ENCODE measurements around the gene BICRA.
"Not testable (repeated sequence)": the region's sequence is repeated elsewhere in the genome, so short reads cannot be mapped to it uniquely, and the experiment has no call there.

BICRA gene

DNA sequence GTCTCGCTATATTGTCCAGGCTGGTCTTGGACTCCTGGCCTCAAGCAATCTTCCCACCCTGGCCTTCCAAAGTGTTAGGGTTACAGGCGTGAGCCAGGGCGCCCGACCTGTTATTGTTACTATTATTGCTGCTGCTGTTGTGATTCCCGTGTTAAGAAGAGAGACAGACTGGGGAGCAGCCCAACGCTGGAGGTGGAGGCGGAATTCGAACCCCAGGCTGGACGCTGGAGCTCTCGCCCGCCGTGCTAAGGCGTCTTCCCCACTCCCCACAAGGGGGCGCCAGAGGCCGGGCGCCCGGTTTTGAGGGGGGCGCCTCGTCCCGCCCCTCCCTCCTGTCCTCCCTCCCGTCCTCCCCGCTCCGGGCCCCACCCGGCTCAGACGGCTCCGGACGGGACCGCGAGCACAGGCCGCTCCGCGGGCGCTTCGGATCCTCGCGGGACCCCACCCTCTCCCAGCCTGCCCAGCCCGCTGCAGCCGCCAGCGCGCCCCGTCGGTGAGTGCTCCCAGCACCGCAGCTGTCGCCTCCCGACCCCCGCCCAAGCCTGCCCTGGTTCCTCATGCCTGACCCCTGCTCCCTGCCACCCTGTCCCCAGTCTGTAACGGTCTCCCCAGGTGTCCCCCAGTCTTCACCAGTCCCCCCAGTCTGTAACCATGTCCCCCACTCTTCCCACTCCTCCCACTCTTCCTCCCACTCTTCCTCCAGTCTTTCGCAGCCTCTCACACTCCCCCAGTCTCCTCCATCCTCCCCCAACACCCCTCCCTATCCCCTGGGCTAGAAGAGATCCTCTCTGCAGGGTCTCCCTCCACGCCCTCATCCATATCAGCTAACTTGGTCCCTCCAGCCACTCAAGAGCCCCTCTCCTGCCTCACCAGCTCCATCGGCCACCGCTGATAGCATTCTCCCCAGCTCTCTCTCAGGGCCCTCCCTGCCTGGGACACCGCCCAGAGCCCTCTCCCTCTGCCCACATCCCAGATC is 104.4 kb downstream of the BICRA start, which contains the start of gene EHD2:
Gene EHD2, plus strand, starts transcription at position 377 of the 976 bp plus-strand sequence. CDS start 3,191 bp downstream, outside the sequence.
- no peaks in the 10 kb centered on the region for H3K4me1 ChIP-seq (ENCODE audit: control insufficient read depth, insufficient read depth, low read length)
- H3K36me3 ChIP-seq (ENCODE audit: control insufficient read depth, insufficient read depth, low read length), result no peaks in the 10 kb centered on the region
- no peak within 1 kb of the TSS for H3K27ac ChIP-seq (ENCODE audit: insufficient read depth, low read depth, low read length, poor library complexity, severe bottlenecking)
- 11% methylated on average over 52 of the region's 52 CpGs for WGBS, 2 experiments
- H3K4me3 ChIP-seq (ENCODE audit: insufficient read depth, low read depth, low read length), result peak within 1 kb of the TSS; percentile 45
- no peaks in the 10 kb centered on the region for H3K27me3 ChIP-seq (ENCODE audit: control insufficient read depth, insufficient read depth, low read length, poor library complexity, severe bottlenecking)
- H3K9me3 ChIP-seq (ENCODE audit: control insufficient read depth, low read length), result no peaks in the 10 kb centered on the region

GRCh38 chr19:47714339-47714738 is 105.4 kb downstream of the BICRA start:
- no peak overlapping the region for H3K27ac ChIP-seq (ENCODE audit: insufficient read depth, low read depth, low read length, poor library complexity, severe bottlenecking)
- no peaks in the 10 kb centered on the region for H3K4me1 ChIP-seq (ENCODE audit: control insufficient read depth, insufficient read depth, low read length)
- no peak overlapping the region for H3K4me3 ChIP-seq (ENCODE audit: insufficient read depth, low read depth, low read length)
- no peaks in the 10 kb centered on the region for H3K9me3 ChIP-seq (ENCODE audit: control insufficient read depth, low read length)
- WGBS, 2 experiments, result 88 to 94% methylated on average over 4 of the region's 4 CpGs
- H3K27me3 ChIP-seq (ENCODE audit: control insufficient read depth, insufficient read depth, low read length, poor library complexity, severe bottlenecking), result no peaks in the 10 kb centered on the region
- no peaks in the 10 kb centered on the region for H3K36me3 ChIP-seq (ENCODE audit: control insufficient read depth, insufficient read depth, low read length)

GRCh38 chr19:47714855-47715254 is 105.9 kb downstream of the BICRA start:
- not testable (repeated sequence) for H3K27me3 ChIP-seq (ENCODE audit: control insufficient read depth, insufficient read depth, low read length, poor library complexity, severe bottlenecking); H3K27ac ChIP-seq (ENCODE audit: insufficient read depth, low read depth, low read length, poor library complexity, severe bottlenecking); H3K36me3 ChIP-seq (ENCODE audit: control insufficient read depth, insufficient read depth, low read length); H3K9me3 ChIP-seq (ENCODE audit: control insufficient read depth, low read length); H3K4me3 ChIP-seq (ENCODE audit: insufficient read depth, low read depth, low read length); H3K4me1 ChIP-seq (ENCODE audit: control insufficient read depth, insufficient read depth, low read length)

DNA sequence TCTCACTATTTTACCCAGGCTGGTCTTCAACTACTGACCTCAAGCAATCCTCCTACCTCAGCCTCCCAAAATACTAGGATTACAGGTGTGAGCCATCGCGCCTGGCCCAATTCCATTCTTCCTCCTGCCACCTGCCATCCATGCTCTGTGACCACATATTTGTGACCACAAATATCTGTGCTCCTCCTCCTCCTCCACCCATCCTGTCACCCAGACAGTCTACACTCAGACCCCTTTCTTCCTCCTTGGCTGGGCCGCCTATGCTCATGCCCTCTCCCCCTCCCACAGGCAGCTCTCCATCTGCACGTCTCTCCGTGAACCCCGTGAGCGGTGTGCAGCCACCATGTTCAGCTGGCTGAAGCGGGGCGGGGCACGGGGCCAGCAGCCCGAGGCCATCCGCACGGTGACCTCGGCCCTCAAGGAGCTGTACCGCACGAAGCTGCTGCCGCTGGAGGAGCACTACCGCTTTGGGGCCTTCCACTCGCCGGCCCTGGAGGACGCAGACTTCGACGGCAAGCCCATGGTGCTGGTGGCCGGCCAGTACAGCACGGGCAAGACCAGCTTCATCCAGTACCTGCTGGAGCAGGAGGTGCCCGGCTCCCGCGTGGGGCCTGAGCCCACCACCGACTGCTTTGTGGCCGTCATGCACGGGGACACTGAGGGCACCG is 107.5 kb downstream of the BICRA start:
- WGBS, 2 experiments, result 92 to 93% methylated on average over 32 of the region's 32 CpGs
- Histone ChIP-seq H3K4me1 (ENCODE audit: control insufficient read depth, insufficient read depth, low read length) (no peaks in the 10 kb centered on the region), H3K27ac (ENCODE audit: insufficient read depth, low read depth, low read length, poor library complexity, severe bottlenecking) (no peak overlapping the region), H3K4me3 (ENCODE audit: insufficient read depth, low read depth, low read length) (no peak overlapping the region), H3K9me3 (ENCODE audit: control insufficient read depth, low read length) (no peaks in the 10 kb centered on the region), H3K27me3 (ENCODE audit: control insufficient read depth, insufficient read depth, low read length, poor library complexity, severe bottlenecking) (no peaks in the 10 kb centered on the region), H3K36me3 (ENCODE audit: control insufficient read depth, insufficient read depth, low read length) (no peaks in the 10 kb centered on the region)

- H3K27ac ChIP-seq (ENCODE audit: insufficient read depth, low read depth, low read length, poor library complexity, severe bottlenecking); H3K36me3 ChIP-seq (ENCODE audit: control insufficient read depth, insufficient read depth, low read length); H3K9me3 ChIP-seq (ENCODE audit: control insufficient read depth, low read length); H3K4me3 ChIP-seq (ENCODE audit: insufficient read depth, low read depth, low read length); H3K4me1 ChIP-seq (ENCODE audit: control insufficient read depth, insufficient read depth, low read length); H3K27me3 ChIP-seq (ENCODE audit: control insufficient read depth, insufficient read depth, low read length, poor library complexity, severe bottlenecking): not testable (repeated sequence)
- 84 to 88% methylated on average over 11 of the region's 11 CpGs for WGBS, 2 experiments
These were observed 109.6 kb downstream of the BICRA start for GRCh38 chr19:47718415-47719046.

DNA sequence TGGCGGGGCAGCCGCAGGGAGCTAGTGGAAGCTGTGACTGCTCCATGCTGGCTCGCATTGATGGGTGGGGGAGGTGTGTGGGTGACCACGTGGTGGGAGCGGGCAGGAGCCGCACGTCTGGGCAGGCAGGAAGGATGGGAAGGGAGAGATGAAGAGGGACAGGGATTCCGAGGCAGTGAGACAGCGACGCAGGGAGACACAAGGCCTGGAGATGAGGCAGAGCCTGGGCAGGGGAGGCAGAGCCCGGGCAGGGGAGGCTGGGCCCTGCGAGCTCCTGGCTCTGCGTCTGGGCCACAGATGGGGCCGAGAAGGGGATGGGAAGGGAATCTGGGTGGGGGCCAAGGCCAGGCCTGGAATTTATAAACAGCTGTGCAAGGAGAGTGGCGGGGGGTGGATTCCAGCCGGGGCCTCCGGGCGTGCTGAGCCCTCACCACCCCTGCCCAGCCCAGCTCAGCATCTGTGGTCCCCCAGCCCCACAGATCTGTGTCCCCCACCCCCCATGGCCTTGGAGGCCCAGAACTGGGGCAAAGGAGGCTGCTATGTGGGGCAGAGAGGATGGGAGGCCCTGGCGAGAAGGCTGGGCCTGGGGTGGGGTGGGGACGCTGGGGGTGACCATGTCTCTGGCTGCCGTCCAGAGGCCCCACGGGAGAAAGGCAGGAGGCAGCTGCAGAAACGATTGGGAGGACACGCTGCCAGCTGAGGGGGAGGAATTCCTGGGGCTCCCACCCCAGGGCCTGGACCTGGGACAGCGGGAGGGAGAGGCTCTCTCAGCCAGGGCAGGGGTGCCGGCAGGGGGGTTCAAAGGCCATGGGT is 110.3 kb downstream of the BICRA start:
- Histone ChIP-seq H3K4me3 (ENCODE audit: insufficient read depth, low read depth, low read length) (no peak overlapping the region), H3K27ac (ENCODE audit: insufficient read depth, low read depth, low read length, poor library complexity, severe bottlenecking) (no peak overlapping the region), H3K36me3 (ENCODE audit: control insufficient read depth, insufficient read depth, low read length) (no peaks in the 10 kb centered on the region), H3K27me3 (ENCODE audit: control insufficient read depth, insufficient read depth, low read length, poor library complexity, severe bottlenecking) (no peaks in the 10 kb centered on the region), H3K9me3 (ENCODE audit: control insufficient read depth, low read length) (no peaks in the 10 kb centered on the region), H3K4me1 (ENCODE audit: control insufficient read depth, insufficient read depth, low read length) (no peaks in the 10 kb centered on the region)
- WGBS, 2 experiments, result 65 to 69% methylated on average over 26 of the region's 26 CpGs

DNA sequence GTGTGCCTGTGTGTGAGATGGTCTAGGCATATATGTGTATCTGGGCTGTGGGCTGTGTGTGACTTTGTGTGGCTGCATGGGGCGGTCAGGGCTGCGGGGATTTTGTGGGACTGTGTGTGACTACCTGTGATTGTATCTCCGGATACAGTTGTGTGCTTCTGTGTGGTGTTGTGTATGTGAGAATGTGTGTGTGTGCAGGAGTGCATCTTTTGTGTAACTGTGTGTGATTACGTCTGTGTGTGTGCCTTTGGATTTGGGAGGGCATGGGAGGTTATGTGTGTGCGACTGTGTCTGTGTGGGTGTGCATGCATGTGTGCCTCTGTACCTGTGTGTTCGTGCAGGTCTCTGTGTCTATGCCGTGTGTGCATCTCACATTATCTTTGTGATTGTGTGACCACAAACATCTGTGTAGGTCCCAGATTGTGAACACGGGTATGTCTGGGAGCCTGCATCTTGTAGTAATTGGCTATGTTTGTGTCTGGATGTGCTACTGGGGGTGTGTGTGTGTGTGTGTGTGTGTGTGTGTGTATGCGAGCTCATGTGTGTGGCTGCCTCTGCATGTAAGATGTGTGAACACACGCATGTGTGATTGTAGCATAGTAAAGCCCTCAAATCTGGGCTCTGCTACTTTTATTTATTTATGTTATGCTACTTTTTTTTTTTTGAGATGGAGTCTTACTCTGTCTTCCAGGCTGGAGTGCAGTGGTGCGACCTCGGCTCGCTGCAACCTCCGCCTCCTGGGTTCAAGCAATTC is 111.9 kb downstream of the BICRA start:
- 94% methylated on average over 14 of the region's 14 CpGs for WGBS, 2 experiments
- H3K4me1 ChIP-seq (ENCODE audit: control insufficient read depth, insufficient read depth, low read length), result no peaks in the 10 kb centered on the region
- H3K36me3 ChIP-seq (ENCODE audit: control insufficient read depth, insufficient read depth, low read length), result no peaks in the 10 kb centered on the region
- no peaks in the 10 kb centered on the region for H3K27me3 ChIP-seq (ENCODE audit: control insufficient read depth, insufficient read depth, low read length, poor library complexity, severe bottlenecking)
- H3K9me3 ChIP-seq (ENCODE audit: control insufficient read depth, low read length), result no peaks in the 10 kb centered on the region
- H3K4me3 ChIP-seq (ENCODE audit: insufficient read depth, low read depth, low read length), result no peak overlapping the region
- no peak overlapping the region for H3K27ac ChIP-seq (ENCODE audit: insufficient read depth, low read depth, low read length, poor library complexity, severe bottlenecking)

DNA sequence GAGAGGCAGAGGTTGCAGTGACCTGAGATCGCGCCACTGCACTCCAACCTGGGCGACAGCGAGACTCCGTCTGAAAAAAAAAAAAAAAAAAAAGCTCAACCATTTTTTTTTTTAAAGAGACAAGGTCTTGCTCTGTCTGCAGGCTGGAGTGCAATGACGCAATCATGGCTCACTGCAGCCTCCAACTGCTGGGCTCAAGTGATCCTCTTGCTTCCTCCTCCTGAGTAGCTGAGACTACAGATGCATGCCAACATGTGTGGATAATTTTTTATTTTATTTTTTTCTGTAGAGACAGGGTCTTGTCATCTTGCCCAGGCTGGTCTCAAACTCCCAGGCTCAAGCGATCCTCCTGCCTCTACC is 114.6 kb downstream of the BICRA start:
- Histone ChIP-seq H3K36me3 (ENCODE audit: control insufficient read depth, insufficient read depth, low read length) (no peaks in the 10 kb centered on the region), H3K27ac (ENCODE audit: insufficient read depth, low read depth, low read length, poor library complexity, severe bottlenecking) (no peak overlapping the region)
- 71 to 80% methylated on average over 7 of the region's 7 CpGs for WGBS, 2 experiments

DNA sequence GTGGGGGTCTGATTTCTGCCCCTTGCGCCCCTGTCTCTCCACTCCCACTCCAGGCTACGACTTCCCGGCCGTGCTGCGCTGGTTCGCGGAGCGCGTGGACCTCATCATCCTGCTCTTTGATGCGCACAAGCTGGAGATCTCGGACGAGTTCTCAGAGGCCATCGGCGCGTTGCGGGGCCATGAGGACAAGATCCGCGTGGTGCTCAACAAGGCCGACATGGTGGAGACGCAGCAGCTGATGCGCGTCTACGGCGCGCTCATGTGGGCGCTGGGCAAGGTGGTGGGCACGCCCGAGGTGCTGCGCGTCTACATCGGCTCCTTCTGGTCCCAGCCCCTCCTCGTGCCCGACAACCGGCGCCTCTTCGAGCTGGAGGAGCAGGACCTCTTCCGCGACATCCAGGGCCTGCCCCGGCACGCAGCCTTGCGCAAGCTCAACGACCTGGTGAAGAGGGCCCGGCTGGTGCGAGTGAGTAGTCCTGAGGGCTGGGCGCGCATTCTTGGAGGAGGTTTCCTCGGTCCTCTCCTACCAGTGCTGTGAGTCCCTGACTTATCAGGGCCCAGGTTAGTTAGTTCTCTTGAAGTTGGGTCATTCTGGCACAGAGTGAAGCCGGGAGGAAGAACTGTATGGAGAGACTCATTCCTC is 116.9 kb downstream of the BICRA start:
- Histone ChIP-seq H3K36me3 (ENCODE audit: control insufficient read depth, insufficient read depth, low read length) (no peaks in the 10 kb centered on the region), H3K4me1 (ENCODE audit: control insufficient read depth, insufficient read depth, low read length) (peaks cover 6% of the 10 kb centered on the region), H3K4me3 (ENCODE audit: insufficient read depth, low read depth, low read length) (no peak overlapping the region), H3K27ac (ENCODE audit: insufficient read depth, low read depth, low read length, poor library complexity, severe bottlenecking) (no peak overlapping the region), H3K9me3 (ENCODE audit: control insufficient read depth, low read length) (no peaks in the 10 kb centered on the region), H3K27me3 (ENCODE audit: control insufficient read depth, insufficient read depth, low read length, poor library complexity, severe bottlenecking) (peaks cover 12% of the 10 kb centered on the region)
- WGBS, 2 experiments, result 95 to 96% methylated on average over 48 of the region's 48 CpGs

More for the DNA sequence above, 114.6 kb downstream of the BICRA start:
- no peaks in the 10 kb centered on the region for H3K27me3 ChIP-seq (ENCODE audit: control insufficient read depth, insufficient read depth, low read length, poor library complexity, severe bottlenecking)
- H3K4me1 ChIP-seq (ENCODE audit: control insufficient read depth, insufficient read depth, low read length), result no peaks in the 10 kb centered on the region
- H3K9me3 ChIP-seq (ENCODE audit: control insufficient read depth, low read length), result no peaks in the 10 kb centered on the region
- H3K4me3 ChIP-seq (ENCODE audit: insufficient read depth, low read depth, low read length), result no peak overlapping the region
